GM19023 (cell line): ENCODE data around the gene C7.
"Not testable (repeated sequence)": the region's sequence is repeated elsewhere in the genome, so short reads cannot be mapped to it uniquely, and the experiment has no call there.

Source experiments
- ATAC-seq: cut with Tn5 transposase; IDR thresholded peaks from one replicate; pipeline ENCODE4 v1.9.1; 2021; ENCODE audit warnings: mild to moderate bottlenecking, moderate library complexity; ENCODE audit not compliant: unreplicated experiment

The C7 gene

DNA sequence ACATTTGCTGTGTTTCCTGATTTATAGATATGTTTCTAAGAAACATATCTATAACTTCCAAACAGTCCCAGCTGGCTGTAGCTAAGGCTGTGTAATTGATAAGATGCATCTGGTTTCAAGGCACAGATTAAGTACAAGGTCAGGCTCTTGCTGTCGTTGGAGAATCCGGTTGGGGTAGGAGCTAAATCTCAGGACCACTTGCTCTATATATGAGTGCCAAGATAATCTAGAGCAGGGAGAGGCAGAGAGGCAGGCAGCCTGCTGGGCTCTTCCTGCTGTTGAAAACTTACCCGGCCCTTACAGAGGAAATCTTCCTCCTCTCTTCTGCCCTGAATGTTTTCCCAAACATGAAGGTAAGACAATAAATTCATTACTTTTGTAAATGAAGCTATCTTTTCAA lies at the start of gene C7:
C7 (plus strand) TSS at position 234 of the 400 bp plus-strand sequence; CDS start at position 348, 114 bp downstream.
- no peak for ATAC-seq

DNA sequence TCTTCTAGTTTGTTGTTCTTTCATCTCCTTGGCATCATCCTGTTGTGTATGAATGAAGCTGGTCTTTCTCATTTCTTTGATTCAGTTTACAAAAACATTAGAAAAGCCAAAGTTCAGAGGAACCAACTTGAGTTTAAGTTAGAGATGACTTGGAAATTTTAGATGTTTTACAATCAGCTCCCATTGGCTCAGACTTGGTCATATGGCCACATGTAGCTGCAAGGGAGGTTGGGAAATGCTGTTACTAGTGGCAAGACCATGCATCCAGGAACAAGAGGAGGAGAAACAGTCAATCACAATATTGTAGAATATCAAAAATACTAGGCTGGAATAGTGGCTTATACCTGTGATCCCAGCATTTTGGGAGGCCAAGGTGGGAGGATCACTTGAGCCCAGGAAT lies 48.6 kb upstream of the C7 start:
- ATAC-seq = no peak

GRCh38 chr5:40865004-40865403 lies 44.3 kb upstream of the C7 start:
- ATAC-seq = not testable (repeated sequence)

DNA sequence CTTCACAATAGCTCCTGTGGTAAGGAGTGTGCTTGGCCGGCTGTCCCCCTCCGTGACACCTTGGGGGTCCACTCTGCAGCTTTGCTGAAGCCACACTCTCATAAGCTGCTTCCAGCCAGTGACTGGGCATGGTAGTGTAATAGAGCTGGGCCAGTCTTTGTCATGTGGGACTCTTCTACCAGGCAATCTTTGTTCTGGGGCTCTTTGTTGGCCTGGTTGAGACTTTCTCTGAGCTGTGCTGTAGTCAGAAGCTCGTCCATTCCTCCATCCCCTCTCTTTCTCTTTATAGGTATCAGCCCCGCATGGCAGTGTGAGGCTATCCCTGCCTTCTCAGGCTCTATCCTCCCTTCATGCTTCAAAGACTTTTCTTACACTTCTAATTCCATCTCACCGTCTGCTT lies 42.5 kb upstream of the C7 start:
- ATAC-seq = no peak

- ATAC-seq = no peak
Observed at GRCh38 chr5:40869384-40869783, 39.9 kb upstream of the C7 start.

GRCh38 chr5:40871177-40871576 lies 38.1 kb upstream of the C7 start:
- ATAC-seq = no peak

DNA sequence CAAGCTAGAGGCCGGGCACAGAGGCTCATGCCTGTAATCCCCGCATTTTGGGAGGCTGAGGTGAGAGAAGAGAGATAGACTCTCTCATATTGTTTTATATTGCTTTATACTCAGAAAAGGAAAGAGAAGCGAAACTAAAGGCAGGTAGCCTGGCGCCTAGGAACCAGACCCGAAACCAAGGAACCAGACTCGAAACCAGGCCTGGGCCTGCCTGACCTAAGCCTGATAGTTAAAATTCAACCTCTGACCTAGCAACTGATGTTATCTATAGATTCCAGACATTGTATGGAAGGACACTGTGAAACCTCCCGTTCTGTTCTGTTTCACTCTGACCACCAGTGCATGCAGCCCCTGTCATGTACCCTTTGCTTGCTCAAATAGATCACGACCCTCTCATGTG lies 37.0 kb upstream of the C7 start:
- not testable (repeated sequence) for ATAC-seq

- ATAC-seq = no peak
Observed at GRCh38 chr5:40873286-40873880, 35.9 kb upstream of the C7 start.

GRCh38 chr5:40875958-40876357 lies 33.3 kb upstream of the C7 start:
- ATAC-seq = no peak

- ATAC-seq = no peak
Observed at GRCh38 chr5:40877371-40877988, 31.8 kb upstream of the C7 start.

GRCh38 chr5:40879163-40879942 lies 29.9 kb upstream of the C7 start:
- ATAC-seq = no peak

DNA sequence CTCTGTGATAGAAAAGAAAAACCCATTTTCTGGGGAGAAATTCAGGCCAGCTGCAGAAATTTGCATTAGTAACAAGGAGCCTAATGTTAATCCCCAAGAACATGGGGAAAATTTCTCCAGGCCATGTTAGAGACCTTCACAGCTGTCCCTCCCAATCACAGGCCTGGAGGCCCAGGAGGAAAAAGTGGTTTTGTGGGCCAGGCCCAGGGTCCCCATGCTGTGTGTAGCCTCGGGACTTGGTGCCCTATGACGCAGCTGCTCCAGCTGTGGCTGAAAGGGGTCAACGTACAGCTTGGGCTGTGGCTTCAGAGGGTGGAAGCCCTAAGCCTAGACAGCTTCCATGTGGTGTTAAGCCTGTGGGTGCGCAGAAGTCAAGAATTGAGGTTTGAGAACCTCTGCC lies 27.0 kb upstream of the C7 start:
- no peak for ATAC-seq

GRCh38 chr5:40883051-40883450 lies 26.2 kb upstream of the C7 start:
- not testable (repeated sequence) for ATAC-seq

DNA sequence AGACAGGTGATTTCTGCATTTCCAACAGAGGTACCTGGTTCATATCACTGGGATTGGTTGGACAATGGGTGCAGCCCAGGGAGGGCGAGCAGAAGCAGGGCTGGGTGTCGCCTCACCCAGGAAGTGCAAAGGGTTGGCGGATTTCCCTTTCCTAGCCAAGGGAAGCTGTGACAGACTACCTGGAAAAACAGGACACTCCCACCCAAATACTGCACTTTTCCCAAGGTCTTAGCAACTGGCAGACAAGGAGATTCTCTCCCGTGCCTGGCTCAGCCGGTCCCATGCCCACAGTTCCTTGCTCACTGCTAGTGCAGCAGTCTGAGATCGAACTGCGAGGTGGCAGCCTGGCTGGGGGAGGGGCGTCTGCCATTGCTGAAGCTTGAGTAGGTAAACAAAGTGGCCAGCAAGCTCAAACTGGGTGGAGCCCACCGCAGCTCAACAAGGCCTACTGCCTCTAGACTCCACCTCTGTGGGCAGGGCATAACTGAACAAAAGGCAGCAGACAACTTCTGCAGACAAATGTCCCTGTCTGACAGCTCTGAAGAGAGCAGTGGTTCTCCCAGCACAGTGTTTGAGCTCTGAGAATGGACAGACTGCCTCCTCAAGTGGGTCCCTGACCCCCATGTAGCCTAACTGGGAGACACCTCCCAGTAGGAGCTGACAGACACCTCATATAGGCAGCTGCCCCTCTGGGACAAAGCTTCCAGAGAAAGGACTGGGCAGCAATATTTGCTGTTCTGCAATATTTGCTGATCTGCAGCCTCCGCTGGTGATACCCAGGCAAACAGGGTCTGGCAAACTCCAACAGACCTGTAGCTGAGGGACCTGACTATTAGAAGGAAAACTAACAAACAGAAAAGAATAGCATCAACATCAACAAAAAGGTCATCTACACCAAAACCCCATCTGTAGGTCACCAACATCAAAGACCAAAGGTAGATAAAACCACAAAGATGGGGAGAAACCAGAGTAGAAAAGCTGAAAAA lies 13.6 kb upstream of the C7 start:
- ATAC-seq = not testable (repeated sequence)

DNA sequence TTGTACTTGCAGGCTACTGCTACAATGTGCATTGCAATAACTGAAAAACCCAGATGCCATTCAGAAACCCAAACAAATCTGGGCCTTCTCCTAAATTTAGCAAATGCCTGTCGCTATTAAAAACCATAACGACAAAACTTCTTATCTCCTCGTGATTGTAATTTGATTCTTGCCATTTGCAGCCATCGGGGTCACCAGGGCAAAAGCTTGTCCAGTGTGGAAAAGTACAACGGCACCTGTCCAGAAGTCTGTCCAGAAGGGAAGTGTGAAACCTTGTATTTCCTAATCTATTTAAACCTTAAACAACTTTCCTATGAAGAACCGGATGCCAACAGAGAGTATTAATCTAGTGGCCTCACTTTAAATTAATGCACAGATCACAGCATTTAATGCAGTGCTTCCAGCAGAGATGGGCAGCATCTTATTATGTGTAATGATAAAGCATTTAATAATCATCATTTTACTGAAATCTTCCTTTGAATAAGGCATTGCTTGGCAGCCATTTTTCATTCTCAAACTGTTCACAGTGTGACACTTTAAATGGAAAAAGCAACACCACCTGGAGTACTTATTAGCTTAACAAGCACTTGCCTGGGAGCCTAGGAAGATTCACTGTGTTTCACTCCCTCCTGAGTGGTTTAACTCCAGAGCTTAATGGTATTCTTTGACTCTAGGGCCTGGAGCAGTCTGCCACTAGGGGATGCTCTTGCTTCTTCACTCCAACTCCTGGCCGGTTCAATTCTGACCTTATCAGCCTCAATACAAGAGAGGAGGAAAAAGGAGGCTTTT lies 4.9 kb upstream of the C7 start:
- ATAC-seq = peak; percentile 86

GRCh38 chr5:40904994-40905306 lies 4.3 kb upstream of the C7 start:
- no peak for ATAC-seq

GRCh38 chr5:40906351-40906751 lies 2.9 kb upstream of the C7 start:
- no peak for ATAC-seq

DNA sequence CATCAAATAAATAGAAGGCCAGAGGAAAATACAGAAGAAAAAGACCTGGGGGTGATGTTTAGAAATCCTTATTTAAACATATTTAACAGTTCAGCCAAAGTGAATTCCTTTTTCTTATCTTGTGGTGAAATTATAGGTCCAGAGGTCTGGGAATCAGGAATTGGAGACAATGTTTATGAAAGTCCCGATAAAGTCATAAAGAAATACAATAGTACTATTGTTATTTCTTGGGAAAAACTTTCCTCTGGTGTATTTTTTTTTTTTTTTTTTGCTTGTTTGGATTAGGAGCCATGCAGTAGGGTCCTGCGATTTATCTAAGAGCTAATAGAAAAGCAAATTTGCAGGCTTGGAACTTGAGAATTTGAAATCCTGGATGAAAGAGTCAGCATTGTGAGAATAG lies 426 bp downstream of the C7 start:
- no peak for ATAC-seq

DNA sequence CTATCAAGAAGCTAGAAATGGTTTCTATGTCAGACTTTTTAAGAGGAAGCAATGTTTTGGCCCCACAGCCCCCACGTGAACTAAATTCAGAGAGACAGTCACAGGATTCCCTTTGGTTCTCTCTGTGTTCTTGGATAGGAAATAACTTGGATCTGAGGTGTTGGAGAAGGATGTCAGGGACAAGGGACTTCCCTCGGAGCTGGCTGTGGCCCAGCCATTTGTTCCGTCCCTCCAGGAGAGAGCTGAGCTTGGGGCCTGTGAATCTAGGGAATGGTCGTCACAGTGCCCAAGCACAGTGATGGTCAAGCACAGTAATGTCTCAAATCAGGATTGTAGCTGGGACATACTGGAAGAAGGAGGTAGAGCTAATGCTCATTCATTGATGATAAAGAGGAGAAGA lies 2.0 kb downstream of the C7 start:
- ATAC-seq = no peak

DNA sequence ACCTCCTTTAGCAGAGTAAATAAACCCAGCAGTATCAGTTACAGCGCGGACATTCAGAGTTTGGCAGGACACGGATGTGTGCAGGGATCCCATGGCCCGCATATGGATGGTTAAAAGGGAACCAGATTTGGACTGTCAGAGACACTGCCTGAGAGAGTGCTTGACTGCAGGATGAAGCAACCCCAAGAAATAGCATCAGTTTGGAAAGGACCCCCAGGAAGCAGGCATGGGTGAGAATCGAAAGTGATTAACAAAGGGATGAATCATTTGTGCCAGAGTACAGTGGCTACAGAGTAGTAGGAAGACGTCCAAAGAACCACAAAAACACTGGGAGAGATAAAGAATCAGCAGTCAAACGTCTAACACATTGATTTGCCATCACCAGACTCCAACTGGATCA lies 5.5 kb downstream of the C7 start:
- no peak for ATAC-seq
